ENCODE data around the gene ARHGAP26.

DNA sequence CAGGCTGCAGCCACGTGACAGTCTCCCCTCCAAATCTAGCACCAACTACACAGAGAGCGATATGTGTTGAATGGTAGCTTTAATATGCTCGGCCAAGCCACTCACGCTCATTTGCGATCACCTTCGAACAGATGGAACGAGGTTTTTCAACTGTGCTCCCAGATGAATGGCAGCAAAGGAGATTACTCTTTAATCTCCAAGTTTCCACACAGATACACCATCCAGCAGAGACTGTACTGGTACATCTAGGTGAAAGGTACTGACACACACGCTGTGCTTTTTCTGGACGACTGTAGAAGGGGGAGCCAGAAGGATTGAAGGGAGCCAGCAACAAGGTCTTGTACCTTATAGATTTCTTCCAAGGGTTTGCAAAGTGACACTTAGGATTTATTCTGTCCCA is 369.4 kb downstream of the ARHGAP26 start:
- TF ChIP-seq CTCF (IDR thresholded peaks at IDR 0.05) (no peak), REST (IDR thresholded peaks at IDR 0.05; ENCODE audit: insufficient read depth in 1 of 2, low read depth in 2 of 2, low read length in 1 of 2) (no peak), TCF7L2 (IDR thresholded peaks at IDR 0.05; ENCODE audit: low read depth, low read length) (no peak)
